KMS-11 (cell line): Measurements from ENCODE around the gene LRFN3.

Experiments used
- H2AFZ ChIP-seq: fragments of 200-600 bp; sonication (generic); 2 replicates; pipeline ENCODE4 v1.6.1; 2016; ENCODE audit warnings: antibody characterized with exemption, mixed run types, low read depth
- H3K27ac ChIP-seq: fragments of 200-600 bp; sonication (generic); 2 replicates; pipeline ENCODE4 v1.6.1; 2016; ENCODE audit warnings: mild to moderate bottlenecking, mixed run types
- H3K27me3 ChIP-seq: fragments of 200-600 bp; sonication (generic); 2 replicates; pipeline ENCODE4 v1.6.1; 2017; ENCODE audit warnings: mild to moderate bottlenecking, low read depth, mixed run types, moderate library complexity; ENCODE audit not compliant: insufficient read depth
- H3K36me3 ChIP-seq: fragments of 200-600 bp; sonication (generic); 2 replicates; pipeline ENCODE4 v1.6.1; 2017; ENCODE audit warnings: mild to moderate bottlenecking, mixed run types; ENCODE audit not compliant: insufficient read depth
- H3K4me1 ChIP-seq: fragments of 200-600 bp; sonication (generic); 2 replicates; pipeline ENCODE4 v1.6.1; 2016; ENCODE audit warnings: mild to moderate bottlenecking, low read depth, mixed run types; ENCODE audit not compliant: poor library complexity, severe bottlenecking
- H3K4me2 ChIP-seq: fragments of 200-600 bp; sonication (generic); 2 replicates; pipeline ENCODE4 v1.7.0; 2016; ENCODE audit warnings: mild to moderate bottlenecking, mixed run types
- H3K4me3 ChIP-seq: fragments of 200-600 bp; sonication (generic); IDR thresholded peaks from 2 replicates; pipeline ENCODE4 v1.6.1; 2017; ENCODE audit warnings: low read depth, low read length, mixed read lengths; ENCODE audit not compliant: insufficient read depth
- H3K79me2 ChIP-seq: fragments of 200-600 bp; sonication (generic); 2 replicates; pipeline ENCODE4 v1.6.1; 2016; ENCODE audit warnings: low read depth, mixed run types; ENCODE audit not compliant: insufficient read depth
- H3K9ac ChIP-seq: fragments of 200-600 bp; sonication (generic); 2 replicates; pipeline ENCODE4 v1.6.1; 2016; ENCODE audit warnings: mild to moderate bottlenecking, mixed run types
- H4K20me1 ChIP-seq: fragments of 200-600 bp; sonication (generic); 2 replicates; pipeline ENCODE4 v1.6.1; 2016; ENCODE audit warnings: mild to moderate bottlenecking, mixed run types; ENCODE audit not compliant: insufficient read depth
- TF ChIP-seq, protein P1 (sequence below): fragments of 200-600 bp; sonication (generic); conservative IDR thresholded peaks from 2 replicates; pipeline ENCODE4 v1.6.1; 2017; ENCODE audit warnings: low read depth, mild to moderate bottlenecking, antibody characterized with exemption, low read length, moderate library complexity, mixed read lengths

Gene LRFN3

DNA sequence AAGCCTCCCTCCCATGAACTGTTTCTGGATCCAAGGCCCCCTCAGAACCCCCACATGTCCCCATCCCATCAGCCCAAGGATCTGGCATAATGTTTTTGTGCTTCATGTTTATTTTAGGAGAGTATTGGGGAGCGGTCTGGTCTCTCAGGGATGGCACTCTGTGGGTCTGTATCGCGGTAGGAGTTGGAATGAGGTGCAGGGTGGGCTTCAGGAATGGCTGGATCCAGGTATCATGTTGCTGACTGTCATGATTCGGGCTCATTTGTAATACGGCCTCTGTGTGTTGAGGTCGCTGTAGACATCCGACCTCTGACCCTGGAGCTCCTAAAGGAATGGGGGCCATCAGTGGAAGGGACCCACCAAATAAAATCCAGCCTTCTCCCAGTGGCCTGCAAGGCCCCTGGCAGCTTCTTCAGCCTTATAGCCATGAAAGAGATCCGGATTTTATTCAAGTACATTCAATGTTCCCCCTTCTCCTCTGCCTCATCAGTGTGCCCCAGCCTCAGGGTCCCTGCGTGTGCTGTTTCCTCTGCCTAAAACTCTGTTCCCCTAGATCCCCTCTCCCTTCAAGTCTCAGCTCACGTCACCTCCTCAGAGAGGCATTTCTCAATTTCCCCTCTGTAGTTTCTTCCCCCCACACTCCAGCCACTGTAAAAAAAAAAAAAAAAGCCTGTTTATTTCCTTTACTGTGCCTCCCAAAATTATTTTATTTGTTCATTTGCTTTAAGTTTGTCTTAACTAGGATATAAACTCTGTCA is 31.7 kb upstream of the LRFN3 start:
- TF ChIP-seq, protein P1, sequence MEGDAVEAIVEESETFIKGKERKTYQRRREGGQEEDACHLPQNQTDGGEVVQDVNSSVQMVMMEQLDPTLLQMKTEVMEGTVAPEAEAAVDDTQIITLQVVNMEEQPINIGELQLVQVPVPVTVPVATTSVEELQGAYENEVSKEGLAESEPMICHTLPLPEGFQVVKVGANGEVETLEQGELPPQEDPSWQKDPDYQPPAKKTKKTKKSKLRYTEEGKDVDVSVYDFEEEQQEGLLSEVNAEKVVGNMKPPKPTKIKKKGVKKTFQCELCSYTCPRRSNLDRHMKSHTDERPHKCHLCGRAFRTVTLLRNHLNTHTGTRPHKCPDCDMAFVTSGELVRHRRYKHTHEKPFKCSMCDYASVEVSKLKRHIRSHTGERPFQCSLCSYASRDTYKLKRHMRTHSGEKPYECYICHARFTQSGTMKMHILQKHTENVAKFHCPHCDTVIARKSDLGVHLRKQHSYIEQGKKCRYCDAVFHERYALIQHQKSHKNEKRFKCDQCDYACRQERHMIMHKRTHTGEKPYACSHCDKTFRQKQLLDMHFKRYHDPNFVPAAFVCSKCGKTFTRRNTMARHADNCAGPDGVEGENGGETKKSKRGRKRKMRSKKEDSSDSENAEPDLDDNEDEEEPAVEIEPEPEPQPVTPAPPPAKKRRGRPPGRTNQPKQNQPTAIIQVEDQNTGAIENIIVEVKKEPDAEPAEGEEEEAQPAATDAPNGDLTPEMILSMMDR: no peak
- Histone ChIP-seq H3K27me3 (no peaks in the 10 kb centered on the region), H3K36me3 (no peaks in the 10 kb centered on the region), H3K79me2 (0 out of 2 replicates have a peak, but pooled peaks cover under 1% of the 10 kb centered on the region), H3K27ac (no peak overlapping the region), H3K9ac (no peak overlapping the region), H2AFZ (peak overlapping the region; percentile 87; the same call in 1 of the 2 replicates), H3K4me2 (no peak overlapping the region), H3K4me1 (peaks cover 18% of the 10 kb centered on the region), H4K20me1 (no peaks in the 10 kb centered on the region), H3K4me3 (no peak overlapping the region)

GRCh38 chr19:35905178-35905727 is 30.9 kb upstream of the LRFN3 start:
- TF ChIP-seq, protein P1: no peak
- no peak overlapping the region for H3K9ac ChIP-seq
- H3K36me3 ChIP-seq: no peaks in the 10 kb centered on the region
- H3K4me1 ChIP-seq: peaks cover 18% of the 10 kb centered on the region
- no peak overlapping the region for H3K4me3 ChIP-seq
- no peaks in the 10 kb centered on the region for H4K20me1 ChIP-seq
- no peak overlapping the region for H2AFZ ChIP-seq
- no peaks in the 10 kb centered on the region for H3K79me2 ChIP-seq
- no peaks in the 10 kb centered on the region for H3K27me3 ChIP-seq
- H3K27ac ChIP-seq: no peak overlapping the region
- H3K4me2 ChIP-seq: no peak overlapping the region

DNA sequence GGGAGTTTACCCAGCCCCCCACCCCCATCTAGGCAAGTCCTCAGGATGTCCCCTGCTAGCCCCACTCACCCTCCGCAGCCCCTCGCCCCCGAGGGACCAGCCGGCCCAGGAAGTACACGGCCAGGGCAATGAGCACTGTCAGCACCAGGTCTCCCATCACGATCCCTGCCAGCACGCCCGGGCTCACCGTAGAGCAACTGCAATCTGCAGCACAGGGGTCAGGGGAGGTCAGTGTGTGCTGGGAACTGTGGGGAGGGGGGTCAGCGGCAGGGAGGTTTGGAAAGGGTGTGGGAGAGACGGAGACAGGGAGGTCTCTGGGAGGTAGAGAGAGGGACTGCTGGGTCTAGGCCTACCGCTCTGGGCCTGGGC is 28.8 kb upstream of the LRFN3 start:
- H3K36me3 ChIP-seq: no peaks in the 10 kb centered on the region
- no peaks in the 10 kb centered on the region for H4K20me1 ChIP-seq
- TF ChIP-seq, protein P1: no peak
- H3K27me3 ChIP-seq: peaks cover 2% of the 10 kb centered on the region; the same call in 1 of the 2 replicates
- H3K27ac ChIP-seq: no peak overlapping the region
- H3K4me3 ChIP-seq: no peak overlapping the region
- no peak overlapping the region for H3K4me2 ChIP-seq
- no peak overlapping the region for H2AFZ ChIP-seq
- no peak overlapping the region for H3K9ac ChIP-seq
- H3K79me2 ChIP-seq: no peaks in the 10 kb centered on the region
- peaks cover 9% of the 10 kb centered on the region for H3K4me1 ChIP-seq

- Histone ChIP-seq H3K36me3 (no peaks in the 10 kb centered on the region), H4K20me1 (no peaks in the 10 kb centered on the region), H3K27ac (no peak within 1 kb of the TSS), H3K4me1 (peaks cover 5% of the 10 kb centered on the region), H3K27me3 (peaks cover 2% of the 10 kb centered on the region; the same call in 1 of the 2 replicates), H3K79me2 (no peaks in the 10 kb centered on the region), H3K9ac (no peak within 1 kb of the TSS), H2AFZ (no peak within 1 kb of the TSS), H3K4me2 (no peak within 1 kb of the TSS), H3K4me3 (no peak within 1 kb of the TSS)
- TF ChIP-seq, protein P1: no peak
Observed at GRCh38 chr19:35908010-35908441, 28.1 kb upstream of the LRFN3 start, which contains the start of gene TYROBP. Gene TYROBP, minus strand, starts transcription at chr19:35908295. Its CDS starts 67 bp downstream, at chr19:35908228.
